Heart left ventricle (tissue), 13 donors: ENCODE measurements around the gene MED12L.

Experiments used
- CTCF ChIP-seq, 12 donors: fragments of 200-600 bp; sonication (generic) in 4 of 12; IDR thresholded peaks; one replicate each; pipeline versions ENCODE4 v1.5.0 to v1.8.0; 2018 to 2022; ENCODE audit warnings: antibody characterized with exemption in 12 of 12, mild to moderate bottlenecking in 5 of 12
- POLR2A ChIP-seq, 2 donors: fragments of 450-650 bp; IDR thresholded peaks; one replicate each; pipeline ENCODE4 v1.6.1; 2017; ENCODE audit warnings: antibody characterized with exemption in 2 of 2, mild to moderate bottlenecking in 2 of 2, moderate library complexity in 2 of 2
- donor health status: ischemic (EF 13 %, LVEDD 7.1; RV severe dilation, severe dysfunction).
- donor health status: DM: no; HTN: yes; CAD: no.
- donor health status: DM: no; HTN: no; CAD: no.
- donor health status: ischemic (EF 25% LVEDD 6.9; RV normal size, moderate dysfunction).
- donor health status: ischemic (EF 25% LVEDD 5.7; RV mildly dilated, moderate dysfunction).
- donor health status: ischemic (EF 35%, LVEDD 5.7; RV mildly dilated, moderate dysfunction).
- donor health status: nonischemic (EF 11% LVEDD 7.7; RV severe dilation, severe dysfunction).
- donor health status: DM: yes; HTN: yes; CAD: no.
- donor health status: PGD.
- donor health status: ischemic (EF 29% LVEDD 5.4; RV normal size, mild dysfunction).
- donor health status: nonischemic (EF 23%, LVEDD 6.1; RV moderate dilation, normal function).

GRCh38 chr3:151437906-151438305 lies 352.4 kb downstream of the MED12L start:
- TF ChIP-seq CTCF (IDR thresholded peaks at IDR 0.05) (no peak), POLR2A (IDR thresholded peaks at IDR 0.05) (no peak)
